H9 (cell line): ENCODE measurements around the gene SNRPF. TPM values are rescaled to one million over a fixed set of nuclear protein-coding genes. Genes with fewer than 3 reads are reported as not detected.

Experiments
- DNase-seq: peaks from one replicate; pipeline ENCODE4 v3.0.0-alpha.2; 2017
- H2AFZ ChIP-seq: one replicate; pipeline ENCODE4 v1.6.1; 2013; ENCODE audit warnings: mild to moderate bottlenecking, low read length, control low read depth, moderate library complexity
- H2AK5ac ChIP-seq: 2 replicates; pipeline ENCODE4 v1.6.1; 2013; ENCODE audit warnings: low read length, control low read depth, mixed read lengths; ENCODE audit not compliant: insufficient read length
- H2BK120ac ChIP-seq: one replicate; pipeline ENCODE4 v1.6.1; 2013; ENCODE audit warnings: low read depth, mild to moderate bottlenecking, low read length, control low read depth, inconsistent platforms; ENCODE audit not compliant: poor library complexity, severe bottlenecking
- H2BK12ac ChIP-seq: 2 replicates; pipeline ENCODE4 v1.6.1; 2013; ENCODE audit warnings: low read length, control low read depth, mixed read lengths, low read depth; ENCODE audit not compliant: insufficient read length
- H2BK15ac ChIP-seq: 2 replicates; pipeline ENCODE4 v1.6.1; 2013; ENCODE audit warnings: low read depth, low read length, control low read depth
- H2BK20ac ChIP-seq: one replicate; pipeline ENCODE4 v1.6.1; 2013; ENCODE audit warnings: low read depth, mild to moderate bottlenecking, low read length, control low read depth, inconsistent platforms; ENCODE audit not compliant: poor library complexity, severe bottlenecking
- H2BK5ac ChIP-seq: 2 replicates; pipeline ENCODE4 v1.6.1; 2013; ENCODE audit warnings: low read length, control low read depth, mixed read lengths; ENCODE audit not compliant: insufficient read length
- H3K14ac ChIP-seq: 2 replicates; pipeline ENCODE4 v1.6.1; 2013; ENCODE audit warnings: low read length, control low read depth; ENCODE audit not compliant: insufficient read depth
- H3K18ac ChIP-seq: 2 replicates; pipeline ENCODE4 v1.6.1; 2013; ENCODE audit warnings: low read depth, mild to moderate bottlenecking, mixed read lengths, low read length, control low read depth; ENCODE audit not compliant: insufficient read length
- H3K23ac ChIP-seq: 2 replicates; pipeline ENCODE4 v1.6.1; 2013; ENCODE audit warnings: low read length, control low read depth, mixed read lengths, low read depth; ENCODE audit not compliant: insufficient read length
- H3K23me2 ChIP-seq: 2 replicates; pipeline ENCODE4 v1.6.1; 2013; ENCODE audit warnings: low read depth, mild to moderate bottlenecking, mixed read lengths, low read length, control low read depth; ENCODE audit not compliant: insufficient read length, poor library complexity, severe bottlenecking
- H3K27ac ChIP-seq: 2 replicates; pipeline ENCODE4 v1.5.1; 2013; ENCODE audit warnings: low read length, control low read depth, mixed read lengths, low read depth; ENCODE audit not compliant: insufficient read length
- H3K27me3 ChIP-seq: 2 replicates; pipeline ENCODE4 v1.6.1; 2013; ENCODE audit warnings: low read length, control low read depth, inconsistent platforms; ENCODE audit not compliant: insufficient read depth
- H3K4ac ChIP-seq: 2 replicates; pipeline ENCODE4 v1.6.1; 2013; ENCODE audit warnings: low read depth, mild to moderate bottlenecking, control low read depth, inconsistent platforms, low read length, moderate library complexity
- H3K4me1 ChIP-seq: 2 replicates; pipeline ENCODE4 v1.6.1; 2013; ENCODE audit warnings: low read length, control low read depth, inconsistent platforms; ENCODE audit not compliant: insufficient read depth
- H3K4me2 ChIP-seq: 2 replicates; pipeline ENCODE4 v1.6.1; 2013; ENCODE audit warnings: low read length, control low read depth, mixed read lengths; ENCODE audit not compliant: insufficient read length, insufficient read depth
- H3K56ac ChIP-seq: 2 replicates; pipeline ENCODE4 v1.6.1; 2013; ENCODE audit warnings: low read depth, mild to moderate bottlenecking, mixed read lengths, low read length, control low read depth; ENCODE audit not compliant: insufficient read length
- H3K79me1 ChIP-seq: 2 replicates; pipeline ENCODE4 v1.6.1; 2013; ENCODE audit warnings: low read depth, mild to moderate bottlenecking, moderate library complexity, low read length, control low read depth, inconsistent platforms; ENCODE audit not compliant: insufficient read depth, poor library complexity, severe bottlenecking
- H3K79me2 ChIP-seq: 2 replicates; pipeline ENCODE4 v1.6.1; 2013; ENCODE audit warnings: low read length, control low read depth, inconsistent platforms; ENCODE audit not compliant: insufficient read depth
- H3K9ac ChIP-seq: 2 replicates; pipeline ENCODE4 v1.6.1; 2013; ENCODE audit warnings: low read length, control low read depth, mixed read lengths; ENCODE audit not compliant: insufficient read length; ENCODE audit errors: extremely low read depth
- H3K9me3 ChIP-seq: one replicate; pipeline ENCODE4 v1.6.1; 2013; ENCODE audit warnings: low read depth, low read length, inconsistent platforms; ENCODE audit not compliant: control insufficient read depth
- H3T11ph ChIP-seq: one replicate; pipeline ENCODE4 v1.6.1; 2013; ENCODE audit warnings: mild to moderate bottlenecking, low read length, control low read depth, inconsistent platforms
- H4K20me1 ChIP-seq: one replicate; pipeline ENCODE4 v1.6.1; 2013; ENCODE audit not compliant: control insufficient read depth, insufficient read length, insufficient read depth
- H4K5ac ChIP-seq: 2 replicates; pipeline ENCODE4 v1.6.1; 2013; ENCODE audit warnings: low read depth, mild to moderate bottlenecking, mixed read lengths, low read length, control low read depth; ENCODE audit not compliant: insufficient read length
- H4K8ac ChIP-seq: replicated peaks from 2 replicates; pipeline ENCODE4 v1.6.1; 2013; ENCODE audit warnings: low read length, control low read depth, mixed read lengths, low read depth; ENCODE audit not compliant: insufficient read length
- H4K91ac ChIP-seq: 2 replicates; pipeline ENCODE4 v1.6.1; 2013; ENCODE audit warnings: low read depth, mild to moderate bottlenecking, moderate library complexity, mixed read lengths, low read length, control low read depth; ENCODE audit not compliant: insufficient read length
- H3K27ac Mint-ChIP-seq, 3 experiments: 2 replicates in 2 of 3; 3 replicates in 1 of 3; pipeline ENCODE4 v1.8.0; 2020 to 2021; ENCODE audit warnings: mixed read lengths in 3 of 3, mild to moderate bottlenecking in 1 of 3, moderate library complexity in 1 of 3
- H3K27me3 Mint-ChIP-seq: 2 replicates; pipeline ENCODE4 v1.8.0; 2021; ENCODE audit warnings: low read depth, mild to moderate bottlenecking, moderate library complexity, mixed read lengths
- H3K36me3 Mint-ChIP-seq, 3 experiments: 2 replicates in 2 of 3; 3 replicates in 1 of 3; pipeline ENCODE4 v1.8.0; 2020 to 2021; ENCODE audit warnings: low read depth in 3 of 3, mixed read lengths in 3 of 3; ENCODE audit not compliant: insufficient read depth in 1 of 3
- H3K4me1 Mint-ChIP-seq, 2 experiments: 2 replicates each; pipeline ENCODE4 v1.8.0; 2020; ENCODE audit warnings: mixed read lengths in 2 of 2
- H3K4me3 Mint-ChIP-seq, 2 experiments: 2 replicates in 1 of 2; 3 replicates in 1 of 2; pipeline ENCODE4 v1.8.0; 2020 to 2021; ENCODE audit warnings: mild to moderate bottlenecking in 2 of 2, mixed read lengths in 2 of 2, moderate library complexity in 1 of 2
- H3K9me3 Mint-ChIP-seq, 2 experiments: 2 replicates in 1 of 2; 3 replicates in 1 of 2; pipeline ENCODE4 v1.8.0; 2020; ENCODE audit warnings: mild to moderate bottlenecking in 2 of 2, mixed read lengths in 2 of 2, moderate library complexity in 1 of 2
- CTCF ChIP-seq: fragments of 200-600 bp; sonication (generic); conservative IDR thresholded peaks from 3 replicates; pipeline ENCODE4 v1.8.0; 2021; ENCODE audit warnings: antibody characterized with exemption, mild to moderate bottlenecking
- WGBS: extraction: QIAGEN DNeasy Blood & Tissue Kit; methylation state at CpG from one replicate; pipeline ENCODE4 v1.1.7; 2013; ENCODE audit warnings: missing lambda C conversion rate, low lambda C conversion rate, mixed read lengths; ENCODE audit not compliant: insufficient read length; ENCODE audit errors: extremely low coverage; 5-methylcytosine and 5-hydroxymethylcytosine counted together
- total RNA-seq: library from RNA; stranded (reverse); gene quantifications from 2 replicates; pipeline ENCODE4 v1.2.1, GENCODE V29; 2021

The SNRPF gene
- total RNA-seq, 1 experiment from 2014 or later, result 77.1 TPM

GRCh38 chr12:95851606-95852005 lies 7.1 kb upstream of the SNRPF start:
- Histone ChIP-seq H2AK5ac (no peak overlapping the region), H2AFZ (no peak overlapping the region), H3K27ac (no peak overlapping the region), H3K79me2 (no peaks in the 10 kb centered on the region), H4K91ac (no peak overlapping the region), H3K14ac (no peak overlapping the region), H4K5ac (no peak overlapping the region), H3K4ac (no peak overlapping the region), H4K8ac (no peak overlapping the region), H3K23ac (no peak overlapping the region), H3K4me2 (no peak overlapping the region), H3K9ac (no peak overlapping the region), H3K4me1 (no peaks in the 10 kb centered on the region), H3K9me3 (no peaks in the 10 kb centered on the region), H3K18ac (no peak overlapping the region), H2BK20ac (no peak overlapping the region), H2BK15ac (no peak overlapping the region), H2BK12ac (no peak overlapping the region), H4K20me1 (no peaks in the 10 kb centered on the region), H2BK5ac (no peak overlapping the region), H3K79me1 (no peaks in the 10 kb centered on the region), H3K27me3 (no peaks in the 10 kb centered on the region), H2BK120ac (no peak overlapping the region), H3K56ac (no peak overlapping the region), H3T11ph (no peak overlapping the region), H3K23me2 (no peaks in the 10 kb centered on the region)
- H3K27me3 Mint-ChIP-seq, result no peaks in the 10 kb centered on the region; the same call in 1 of the 2 replicates
- no peak overlapping the region for H3K27ac Mint-ChIP-seq
- H3K4me1 Mint-ChIP-seq, result peaks cover 10% of the 10 kb centered on the region in 2 experiments
- DNase-seq, result no peak
- no peak for TF ChIP-seq CTCF
- no peaks in the 10 kb centered on the region for H3K36me3 Mint-ChIP-seq
- no CpG with 5 or more reads among the region's 3 CpGs for WGBS
- no peaks in the 10 kb centered on the region for H3K9me3 Mint-ChIP-seq
- no peak overlapping the region for H3K4me3 Mint-ChIP-seq
